SK-N-SH (cell line): Measurements from ENCODE around the gene SMIM14. TPM values are rescaled to one million over a fixed set of nuclear protein-coding genes. Genes with fewer than 3 reads are reported as not detected.

Experiments used
- CTCF ChIA-PET: fragments of 300-600, 350-600 bp; formaldehyde crosslinking; extraction: SDS; loops from one replicate; lab custom pipeline; 2021; lab: Yijun Ruan, JAX
- POLR2A ChIA-PET: fragments of 350-600 bp; sonication (Branson Sonifier 250); formaldehyde crosslinking; extraction: SDS; loops from one replicate; lab custom pipeline; 2020; ENCODE audit warnings: antibody characterized with exemption, inconsistent platforms; lab: Yijun Ruan, JAX
- DNase-seq: peaks from one replicate; pipeline ENCODE4 v3.0.0; 2012
- H2AFZ ChIP-seq: fragments of 200-600 bp; sonication (generic); 2 replicates; pipeline ENCODE4 v1.8.1; 2016; ENCODE audit warnings: antibody characterized with exemption, mild to moderate bottlenecking, low read depth
- H3F3A ChIP-seq: fragments of 200-600 bp; sonication (generic); replicated peaks from 2 replicates; pipeline ENCODE3; 2016; ENCODE audit warnings: antibody characterized with exemption, mild to moderate bottlenecking; ENCODE audit not compliant: insufficient read depth
- H3K27ac ChIP-seq, 2 experiments: fragments of 200-500 bp in 1 of 2; fragments of 200-600 bp in 1 of 2; sonication (Bioruptor generic) in 1 of 2; sonication (generic), shearing (Covaris generic) in 1 of 2; 2 replicates each; pipeline versions ENCODE4 v1.5.1 to v1.6.1; 2014 to 2016; ENCODE audit warnings: low read depth in 2 of 2, inconsistent platforms in 1 of 2, low read length in 1 of 2, mild to moderate bottlenecking in 1 of 2, mixed read lengths in 1 of 2
- H3K27me3 ChIP-seq: fragments of 200-600 bp; sonication (generic), shearing (Covaris generic); 2 replicates; pipeline ENCODE4 v1.6.1; 2016; ENCODE audit warnings: mixed run types; ENCODE audit not compliant: insufficient read depth
- H3K36me3 ChIP-seq, 2 experiments: fragments of 200-500 bp in 1 of 2; fragments of 200-600 bp in 1 of 2; sonication (Bioruptor generic) in 1 of 2; sonication (generic) in 1 of 2; replicated peaks in 1 of 2; 2 replicates each; pipeline versions ENCODE3 to v1.5.1; 2014 to 2016; ENCODE audit warnings: low read length in 1 of 2, mild to moderate bottlenecking in 1 of 2; ENCODE audit not compliant: insufficient read depth in 2 of 2, control insufficient read depth in 1 of 2
- H3K4me1 ChIP-seq, 2 experiments: fragments of 200-500 bp in 1 of 2; fragments of 200-600 bp in 1 of 2; sonication (Bioruptor generic) in 1 of 2; sonication (generic), shearing (Covaris generic) in 1 of 2; 2 replicates each; pipeline versions ENCODE4 v1.5.1 to v1.6.1; 2014 to 2016; ENCODE audit warnings: low read depth in 1 of 2, low read length in 1 of 2, mixed run types in 1 of 2; ENCODE audit not compliant: insufficient read depth in 2 of 2, control insufficient read depth in 1 of 2
- H3K4me2 ChIP-seq: fragments of 200-600 bp; sonication (generic), shearing (Covaris generic); 2 replicates; pipeline ENCODE4 v1.6.1; 2017; ENCODE audit warnings: mixed run types
- H3K4me3 ChIP-seq, 2 experiments: fragments of 200-500 bp in 1 of 2; fragments of 200-600 bp in 1 of 2; sonication (Bioruptor generic) in 1 of 2; sonication (generic), shearing (Covaris generic) in 1 of 2; 2 replicates each; pipeline versions ENCODE4 v1.5.1 to v1.8.1; 2014 to 2016; ENCODE audit warnings: low read depth in 2 of 2, inconsistent platforms in 1 of 2, low read length in 1 of 2, mild to moderate bottlenecking in 1 of 2, mixed read lengths in 1 of 2, moderate library complexity in 1 of 2
- H3K79me2 ChIP-seq: fragments of 200-600 bp; sonication (generic); 2 replicates; pipeline ENCODE4 v1.8.1; 2017; ENCODE audit warnings: mild to moderate bottlenecking; ENCODE audit not compliant: insufficient read depth
- H3K9ac ChIP-seq: fragments of 200-600 bp; sonication (generic); 2 replicates; pipeline ENCODE4 v1.6.1; 2017; ENCODE audit warnings: mixed run types
- H3K9me2 ChIP-seq: fragments of 200-600 bp; sonication (generic); 2 replicates; pipeline ENCODE4 v1.6.1; 2017; ENCODE audit warnings: mixed run types
- H3K9me3 ChIP-seq: fragments of 200-600 bp; sonication (generic); 2 replicates; pipeline ENCODE4 v1.6.1; 2017; ENCODE audit warnings: mixed run types, mild to moderate bottlenecking, moderate library complexity
- H4K20me1 ChIP-seq: fragments of 200-600 bp; sonication (generic); 2 replicates; pipeline ENCODE4 v1.6.1; 2017; ENCODE audit warnings: mild to moderate bottlenecking, mixed run types; ENCODE audit not compliant: insufficient read depth
- CHD2 ChIP-seq: fragments of 150-350 bp; IDR thresholded peaks from 2 replicates; pipeline ENCODE4 v1.6.1; 2018; ENCODE audit warnings: low read length; ENCODE audit not compliant: partially characterized antibody
- ELF1 ChIP-seq: IDR thresholded peaks from 2 replicates; pipeline ENCODE4 v1.4.0; 2012
- EP300 ChIP-seq, 2 experiments: IDR thresholded peaks; 2 replicates each; pipeline versions ENCODE4 v1.4.0 to v1.6.1; 2012; ENCODE audit warnings: borderline replicate concordance in 1 of 2, low read depth in 1 of 2, low read length in 1 of 2
- FOSL2 ChIP-seq: IDR thresholded peaks from 2 replicates; pipeline ENCODE4 v1.4.0; 2012; ENCODE audit warnings: low read depth, mild to moderate bottlenecking, moderate library complexity, borderline replicate concordance
- JUND ChIP-seq: IDR thresholded peaks from 2 replicates; pipeline ENCODE4 v1.4.0; 2012
- POLR2AphosphoS5 ChIP-seq: IDR thresholded peaks from 2 replicates; pipeline ENCODE4 v1.6.1; 2012; ENCODE audit warnings: low read depth, low read length
- RXRA ChIP-seq: IDR thresholded peaks from 2 replicates; pipeline ENCODE4 v1.4.0; 2012; ENCODE audit warnings: low read depth, mild to moderate bottlenecking, borderline replicate concordance
- TCF12 ChIP-seq: IDR thresholded peaks from 2 replicates; pipeline ENCODE4 v1.4.0; 2012
- TEAD4 ChIP-seq: IDR thresholded peaks from 2 replicates; pipeline ENCODE4 v1.4.0; 2012; ENCODE audit warnings: mild to moderate bottlenecking, borderline replicate concordance; ENCODE audit not compliant: insufficient read depth
- WGBS: methylation state at CpG from one replicate; pipeline ENCODE4 v1.1.6; 2017; ENCODE audit warnings: low lambda C conversion rate; 5-methylcytosine and 5-hydroxymethylcytosine counted together
- polyA plus RNA-seq, 3 experiments: library from polyadenylated mRNA; depleted of rRNA; stranded (reverse); fragments of >200 nt; gene quantifications; 2 replicates each; pipeline ENCODE4 v1.2.3, GENCODE V29; 2012
- TF ChIP-seq, protein P1 (sequence below): fragments of 200-600 bp; sonication (generic); IDR thresholded peaks from 2 replicates; pipeline ENCODE4 v1.6.1; 2017; ENCODE audit warnings: antibody characterized with exemption, mild to moderate bottlenecking, moderate library complexity
- TF ChIP-seq, protein P2 (sequence below): fragments of 150-350 bp; IDR thresholded peaks from 2 replicates; pipeline ENCODE4 v1.6.1; 2017; ENCODE audit warnings: antibody characterized with exemption, low read length, low read depth, borderline replicate concordance

SMIM14 gene
- polyA plus RNA-seq, 1 of the 3 experiments (the other 2 are of a cell fraction), result 12.6 TPM

DNA sequence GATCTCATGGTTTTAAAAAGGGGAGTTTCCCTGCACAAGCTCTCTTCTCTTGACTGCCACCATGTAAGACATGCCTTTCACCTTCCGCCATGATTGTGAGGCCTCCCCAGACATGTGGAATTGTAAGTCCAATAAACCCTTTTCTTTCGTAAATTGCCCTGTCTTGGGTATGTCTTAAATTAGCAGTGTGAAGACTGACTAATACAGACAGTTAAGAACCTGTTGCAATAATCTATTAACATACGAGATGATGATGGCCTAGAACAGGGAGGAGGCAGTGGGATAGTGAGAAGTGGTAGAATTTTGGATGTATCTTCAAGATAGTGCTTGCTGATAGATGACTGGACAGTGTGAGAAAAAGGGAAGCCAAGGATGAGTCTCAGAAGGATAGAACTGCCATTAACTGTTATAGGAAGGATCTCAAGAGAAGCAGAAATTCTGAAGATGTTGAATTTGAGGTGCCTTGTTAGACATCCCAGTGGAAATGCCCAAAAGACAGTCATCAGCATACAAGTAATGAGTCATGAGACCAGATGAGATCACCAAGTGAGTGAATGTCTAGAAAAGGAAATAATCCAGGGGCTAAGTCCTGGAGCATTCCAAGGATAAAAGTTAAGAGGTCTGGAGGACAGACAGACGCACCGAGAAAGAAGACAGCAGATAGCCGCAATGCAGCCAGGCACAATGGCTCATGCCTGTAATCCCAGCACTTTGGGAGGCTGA, 72.6 kb downstream of the SMIM14 start:
- H3F3A ChIP-seq, result peaks cover 17% of the 10 kb centered on the region
- 76% methylated on average over 6 of the region's 6 CpGs for WGBS
- H3K79me2 ChIP-seq, result no peaks in the 10 kb centered on the region
- H3K9me2 ChIP-seq, result no peaks in the 10 kb centered on the region
- H3K36me3 ChIP-seq, result peaks cover 0 to 13% of the 10 kb centered on the region in 2 experiments
- no peaks in the 10 kb centered on the region for H3K27me3 ChIP-seq
- no peak for DNase-seq
- H3K4me2 ChIP-seq, result peak overlapping the region; percentile 3; the same call in 1 of the 2 replicates
- H4K20me1 ChIP-seq, result no peaks in the 10 kb centered on the region
- H3K4me1 ChIP-seq, result no peaks in the 10 kb centered on the region
- CTCF ChIA-PET, result no interaction called here
- H3K9me3 ChIP-seq, result no peaks in the 10 kb centered on the region
- no peak overlapping the region for H2AFZ ChIP-seq
- POLR2A ChIA-PET, result no interaction called here
- no peak overlapping the region for H3K4me3 ChIP-seq
- no peak overlapping the region for H3K9ac ChIP-seq
- peak overlapping the region in 1 of 2 experiments; percentile 74; a peak in 2 of 4 replicates for H3K27ac ChIP-seq
- TF ChIP-seq ELF1, result no peak
- TF ChIP-seq TEAD4, result no peak
- TF ChIP-seq TCF12, result peak; percentile 54; the same call in 1 of the 2 replicates
- peak; percentile 90 for TF ChIP-seq FOSL2
- TF ChIP-seq, protein P1, sequence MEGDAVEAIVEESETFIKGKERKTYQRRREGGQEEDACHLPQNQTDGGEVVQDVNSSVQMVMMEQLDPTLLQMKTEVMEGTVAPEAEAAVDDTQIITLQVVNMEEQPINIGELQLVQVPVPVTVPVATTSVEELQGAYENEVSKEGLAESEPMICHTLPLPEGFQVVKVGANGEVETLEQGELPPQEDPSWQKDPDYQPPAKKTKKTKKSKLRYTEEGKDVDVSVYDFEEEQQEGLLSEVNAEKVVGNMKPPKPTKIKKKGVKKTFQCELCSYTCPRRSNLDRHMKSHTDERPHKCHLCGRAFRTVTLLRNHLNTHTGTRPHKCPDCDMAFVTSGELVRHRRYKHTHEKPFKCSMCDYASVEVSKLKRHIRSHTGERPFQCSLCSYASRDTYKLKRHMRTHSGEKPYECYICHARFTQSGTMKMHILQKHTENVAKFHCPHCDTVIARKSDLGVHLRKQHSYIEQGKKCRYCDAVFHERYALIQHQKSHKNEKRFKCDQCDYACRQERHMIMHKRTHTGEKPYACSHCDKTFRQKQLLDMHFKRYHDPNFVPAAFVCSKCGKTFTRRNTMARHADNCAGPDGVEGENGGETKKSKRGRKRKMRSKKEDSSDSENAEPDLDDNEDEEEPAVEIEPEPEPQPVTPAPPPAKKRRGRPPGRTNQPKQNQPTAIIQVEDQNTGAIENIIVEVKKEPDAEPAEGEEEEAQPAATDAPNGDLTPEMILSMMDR, result no peak
- peak; percentile 16; the same call in 1 of the 2 replicates for TF ChIP-seq POLR2AphosphoS5
- 0 out of 2 replicates have a peak, but pooled peaks have one; percentile 5 for TF ChIP-seq RXRA
- TF ChIP-seq JUND, result peak; percentile 66
- no peak for TF ChIP-seq CHD2
- peak in 1 of 2 experiments; percentile 30; a peak in 1 of 4 replicates for TF ChIP-seq EP300 (IDR thresholded peaks at IDR 0.05; ENCODE audit: borderline replicate concordance in 1 of 2, low read depth in 1 of 2, low read length in 1 of 2)
- TF ChIP-seq, all 33 proteins: peak for 6

DNA sequence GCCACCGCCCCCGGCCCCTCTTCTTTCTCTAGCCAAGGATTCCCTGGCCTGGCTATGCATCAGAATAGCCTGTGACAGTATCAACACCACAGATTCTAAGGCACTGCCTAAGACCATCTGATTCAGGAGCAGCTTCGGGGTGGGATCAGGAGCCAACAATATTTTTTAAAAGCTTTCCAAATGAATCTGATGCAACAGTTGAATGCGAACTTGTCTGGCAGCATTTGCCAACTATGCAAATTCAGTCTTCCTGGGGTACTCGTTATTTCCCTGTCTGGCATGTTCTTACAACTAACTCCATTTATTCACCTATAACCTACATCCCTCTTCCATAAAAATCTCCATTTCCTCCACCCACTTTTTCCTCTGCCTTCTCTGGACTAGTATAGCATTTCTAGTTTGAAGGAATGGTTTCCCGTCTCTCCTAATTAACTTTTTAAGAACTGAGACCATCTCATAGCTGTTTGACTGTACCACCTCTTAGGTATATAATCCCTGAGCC, 75.3 kb downstream of the SMIM14 start:
- Histone ChIP-seq H3K4me3 (no peak overlapping the region), H3K27ac (no peak overlapping the region)
- WGBS, result 95% methylated on average over 6 of the region's 6 CpGs

More for the DNA sequence above, 75.3 kb downstream of the SMIM14 start:
- Histone ChIP-seq H2AFZ (no peak overlapping the region), H3K36me3 (peaks cover 0 to 8% of the 10 kb centered on the region in 2 experiments), H3K4me1 (no peaks in the 10 kb centered on the region)
- no peak for DNase-seq
- TF ChIP-seq, protein P2, sequence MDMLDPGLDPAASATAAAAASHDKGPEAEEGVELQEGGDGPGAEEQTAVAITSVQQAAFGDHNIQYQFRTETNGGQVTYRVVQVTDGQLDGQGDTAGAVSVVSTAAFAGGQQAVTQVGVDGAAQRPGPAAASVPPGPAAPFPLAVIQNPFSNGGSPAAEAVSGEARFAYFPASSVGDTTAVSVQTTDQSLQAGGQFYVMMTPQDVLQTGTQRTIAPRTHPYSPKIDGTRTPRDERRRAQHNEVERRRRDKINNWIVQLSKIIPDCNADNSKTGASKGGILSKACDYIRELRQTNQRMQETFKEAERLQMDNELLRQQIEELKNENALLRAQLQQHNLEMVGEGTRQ, result no peak
- TF ChIP-seq ELF1, result no peak
- TF ChIP-seq, all 33 proteins: peak for 0
- no peaks in the 10 kb centered on the region for H3K9me3 ChIP-seq
- CTCF ChIA-PET, result interaction anchor here (0.8 kb wide), 1 partner anchor 412 kb away, joined by 3 read pairs; no protein-coding TSS in a partner anchor
- no peak overlapping the region for H3K9ac ChIP-seq
- no peak overlapping the region for H3K4me2 ChIP-seq
- H3F3A ChIP-seq, result peaks cover 17% of the 10 kb centered on the region
- no peaks in the 10 kb centered on the region for H3K9me2 ChIP-seq
- no peaks in the 10 kb centered on the region for H3K27me3 ChIP-seq
- H3K79me2 ChIP-seq, result no peaks in the 10 kb centered on the region
- H4K20me1 ChIP-seq, result no peaks in the 10 kb centered on the region
- POLR2A ChIA-PET, result no interaction called here
